Measurements from ENCODE around the gene PAQR4. TPM values are rescaled to one million over a fixed set of nuclear protein-coding genes. Genes with fewer than 3 reads are reported as not detected.

PAQR4 gene
- total RNA-seq, 1 donor from 2014 or later, result 49.9 TPM

DNA sequence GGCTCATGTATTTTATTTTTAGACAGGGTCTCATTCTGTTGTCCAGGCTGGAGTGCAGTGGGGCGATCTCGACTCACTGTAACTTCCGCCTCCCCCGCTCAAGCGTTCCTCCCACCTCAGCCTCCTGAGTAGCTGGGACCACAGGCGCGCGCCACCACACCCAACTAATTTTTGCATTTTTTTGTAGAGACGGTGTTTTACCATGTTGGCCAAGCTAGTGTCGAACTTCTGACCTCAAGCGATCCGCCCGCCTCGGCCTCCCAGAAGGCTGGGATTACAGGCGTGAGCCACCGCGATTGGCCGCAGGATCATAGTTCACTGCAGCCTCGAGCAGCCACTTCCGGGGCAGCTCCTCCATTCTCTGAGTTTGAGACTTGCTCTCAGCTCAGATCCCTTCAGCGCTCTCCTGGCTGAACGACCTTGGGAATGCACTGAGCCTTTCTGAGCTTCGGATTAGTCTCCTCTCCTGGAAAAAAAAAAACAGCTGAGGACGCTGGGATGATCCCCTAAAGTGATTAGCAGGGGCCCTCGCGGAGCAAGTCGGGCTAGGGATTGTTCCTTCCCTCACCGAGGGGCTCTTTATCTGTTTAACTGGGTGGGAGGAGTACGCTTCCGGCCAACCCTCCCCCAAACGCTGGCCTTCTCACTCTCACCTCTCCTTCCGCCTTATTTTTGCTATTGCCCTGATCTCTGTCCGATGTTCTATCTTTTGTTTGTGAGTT, 12.2 kb downstream of the PAQR4 start:
- H3K27ac Mint-ChIP-seq, result peak overlapping the region; percentile 82
- H3K27me3 Mint-ChIP-seq (ENCODE audit: low read depth), result no peaks in the 10 kb centered on the region
- peak overlapping the region; percentile 90 for H3K4me3 Mint-ChIP-seq (ENCODE audit: low read depth)
- H3K36me3 Mint-ChIP-seq (ENCODE audit: low read depth), result peaks cover 14% of the 10 kb centered on the region
- intact Hi-C loops (cut with micrococcal nuclease), result loop anchor here (5.0 kb wide), 1 partner anchor 41 kb away; the partner anchor contains the start of genes HCFC1R1, THOC6 and TNFRSF12A
- no peak for DNase-seq (ENCODE audit: low spot score)
- peaks cover 9% of the 10 kb centered on the region for H3K4me1 Mint-ChIP-seq (ENCODE audit: low read depth)
- no peaks in the 10 kb centered on the region for H3K9me3 Mint-ChIP-seq

DNA sequence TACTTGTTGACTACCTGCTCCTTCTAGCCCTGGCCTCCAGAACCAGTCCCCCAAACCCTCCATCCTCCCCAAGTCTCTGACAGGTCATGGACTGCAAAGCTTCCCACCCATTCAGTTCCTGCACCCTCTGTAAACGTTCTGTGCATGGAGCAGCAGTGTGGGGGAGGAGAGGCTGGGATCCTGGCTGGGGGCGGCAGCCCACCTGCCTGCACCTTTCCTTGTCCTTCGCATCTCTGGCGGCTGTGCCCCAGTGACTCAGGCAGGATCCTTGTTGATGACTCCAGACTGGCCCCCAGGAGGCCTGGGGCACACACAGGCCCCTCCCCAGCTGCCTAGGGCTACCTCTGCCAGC, 12.7 kb downstream of the PAQR4 start:
- intact Hi-C loops (cut with micrococcal nuclease), result loop anchor here (2.0 to 5.0 kb wide), 2 partner anchors 13 to 40 kb away; partner anchors contain the start of genes HCFC1R1, PAQR4, THOC6 and TNFRSF12A
- Mint-ChIP-seq H3K27ac (peak overlapping the region; percentile 45), H3K36me3 (ENCODE audit: low read depth) (peaks cover 12% of the 10 kb centered on the region)

GRCh38 chr16:2982402-2982801, 13.3 kb downstream of the PAQR4 start:
- peak overlapping the region; percentile 0 for H3K4me3 Mint-ChIP-seq (ENCODE audit: low read depth)
- no peak overlapping the region for H3K27ac Mint-ChIP-seq
- no peak for DNase-seq (ENCODE audit: low spot score)
- H3K27me3 Mint-ChIP-seq (ENCODE audit: low read depth), result no peaks in the 10 kb centered on the region
- H3K9me3 Mint-ChIP-seq, result no peaks in the 10 kb centered on the region
- intact Hi-C loops (cut with micrococcal nuclease), result loop anchor here (2.0 to 5.0 kb wide), 2 partner anchors 14 to 40 kb away; partner anchors contain the start of genes HCFC1R1, PAQR4, THOC6 and TNFRSF12A
- H3K4me1 Mint-ChIP-seq (ENCODE audit: low read depth), result peaks cover 9% of the 10 kb centered on the region
- H3K36me3 Mint-ChIP-seq (ENCODE audit: low read depth), result peaks cover 8% of the 10 kb centered on the region

More for the DNA sequence above, 12.7 kb downstream of the PAQR4 start:
- no peak for DNase-seq (ENCODE audit: low spot score)
- H3K9me3 Mint-ChIP-seq, result no peaks in the 10 kb centered on the region
- peak overlapping the region; percentile 90 for H3K4me3 Mint-ChIP-seq (ENCODE audit: low read depth)
- peaks cover 9% of the 10 kb centered on the region for H3K4me1 Mint-ChIP-seq (ENCODE audit: low read depth)
- no peaks in the 10 kb centered on the region for H3K27me3 Mint-ChIP-seq (ENCODE audit: low read depth)

GRCh38 chr16:2983706-2984136, 14.6 kb downstream of the PAQR4 start:
- intact Hi-C loops (cut with micrococcal nuclease), result loop anchor here (2.0 to 5.0 kb wide), 2 partner anchors 15 to 39 kb away; partner anchors contain the start of genes HCFC1R1, PAQR4, THOC6 and TNFRSF12A
- peaks cover 3% of the 10 kb centered on the region for H3K36me3 Mint-ChIP-seq (ENCODE audit: low read depth)
- H3K27me3 Mint-ChIP-seq (ENCODE audit: low read depth), result no peaks in the 10 kb centered on the region
- H3K9me3 Mint-ChIP-seq, result no peaks in the 10 kb centered on the region
- peaks cover 9% of the 10 kb centered on the region for H3K4me1 Mint-ChIP-seq (ENCODE audit: low read depth)
- peak; percentile 60 for DNase-seq (ENCODE audit: low spot score)
- H3K4me3 Mint-ChIP-seq (ENCODE audit: low read depth), result peak overlapping the region; percentile 26
- H3K27ac Mint-ChIP-seq, result no peak overlapping the region

- Mint-ChIP-seq H3K27me3 (ENCODE audit: low read depth) (peaks cover 2% of the 10 kb centered on the region), H3K4me3 (ENCODE audit: low read depth) (no peak overlapping the region), H3K36me3 (ENCODE audit: low read depth) (no peaks in the 10 kb centered on the region), H3K9me3 (no peaks in the 10 kb centered on the region), H3K27ac (no peak overlapping the region), H3K4me1 (ENCODE audit: low read depth) (peaks cover 9% of the 10 kb centered on the region)
- intact Hi-C loops (cut with micrococcal nuclease), result no loop called here
- DNase-seq (ENCODE audit: low spot score), result no peak
Observed at GRCh38 chr16:2985462-2985861, 16.3 kb downstream of the PAQR4 start.

- H3K27ac Mint-ChIP-seq, result no peak overlapping the region
- H3K4me3 Mint-ChIP-seq (ENCODE audit: low read depth), result no peak overlapping the region
- intact Hi-C loops (cut with micrococcal nuclease), result no loop called here
- no peaks in the 10 kb centered on the region for H3K36me3 Mint-ChIP-seq (ENCODE audit: low read depth)
- DNase-seq (ENCODE audit: low spot score), result no peak
- H3K4me1 Mint-ChIP-seq (ENCODE audit: low read depth), result peaks cover 9% of the 10 kb centered on the region
- H3K9me3 Mint-ChIP-seq, result no peaks in the 10 kb centered on the region
- peaks cover 2% of the 10 kb centered on the region for H3K27me3 Mint-ChIP-seq (ENCODE audit: low read depth)
Observed at GRCh38 chr16:2985893-2986355, 16.8 kb downstream of the PAQR4 start.

DNA sequence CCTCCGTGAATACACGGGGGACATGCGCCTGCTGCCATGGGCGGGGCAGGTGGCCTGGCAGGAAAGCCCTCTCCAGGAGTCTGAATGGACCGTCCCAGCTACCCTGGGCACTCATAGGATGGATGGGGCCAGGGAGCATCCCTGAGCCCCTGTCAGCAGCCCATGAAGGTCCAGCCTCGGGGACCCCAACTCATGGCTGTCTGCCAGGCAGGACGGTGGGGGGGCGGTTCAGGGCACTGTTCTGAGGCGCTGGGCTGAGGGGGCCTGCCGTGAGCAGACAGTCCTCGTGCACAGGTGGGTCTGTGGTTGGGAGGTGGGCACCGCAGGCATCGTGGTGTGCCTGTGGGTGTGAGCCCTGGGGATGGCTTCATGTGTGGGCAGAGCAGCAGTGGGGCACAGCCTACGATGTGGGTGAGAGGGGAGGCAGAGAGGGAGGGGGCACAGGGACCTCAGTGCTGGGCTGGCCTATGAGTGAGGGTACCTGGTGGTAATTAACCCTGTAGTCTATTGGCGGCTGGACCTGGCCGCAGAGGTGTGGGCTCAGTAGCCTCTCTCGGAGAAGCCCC, 17.6 kb downstream of the PAQR4 start:
- no peak for DNase-seq (ENCODE audit: low spot score)
- Mint-ChIP-seq H3K27me3 (ENCODE audit: low read depth) (peaks cover 2% of the 10 kb centered on the region), H3K27ac (no peak overlapping the region), H3K9me3 (no peaks in the 10 kb centered on the region), H3K36me3 (ENCODE audit: low read depth) (no peaks in the 10 kb centered on the region), H3K4me1 (ENCODE audit: low read depth) (peaks cover 5% of the 10 kb centered on the region), H3K4me3 (ENCODE audit: low read depth) (no peak overlapping the region)
- intact Hi-C loops (cut with micrococcal nuclease), result no loop called here

- no peak for DNase-seq (ENCODE audit: low spot score)
- peaks cover 2% of the 10 kb centered on the region for H3K27me3 Mint-ChIP-seq (ENCODE audit: low read depth)
- no peaks in the 10 kb centered on the region for H3K9me3 Mint-ChIP-seq
- no peaks in the 10 kb centered on the region for H3K36me3 Mint-ChIP-seq (ENCODE audit: low read depth)
- no peak overlapping the region for H3K27ac Mint-ChIP-seq
- no peak overlapping the region for H3K4me3 Mint-ChIP-seq (ENCODE audit: low read depth)
- H3K4me1 Mint-ChIP-seq (ENCODE audit: low read depth), result peaks cover 1% of the 10 kb centered on the region
- intact Hi-C loops (cut with micrococcal nuclease), result no loop called here
Observed at GRCh38 chr16:2987286-2987685, 18.1 kb downstream of the PAQR4 start.

DNA sequence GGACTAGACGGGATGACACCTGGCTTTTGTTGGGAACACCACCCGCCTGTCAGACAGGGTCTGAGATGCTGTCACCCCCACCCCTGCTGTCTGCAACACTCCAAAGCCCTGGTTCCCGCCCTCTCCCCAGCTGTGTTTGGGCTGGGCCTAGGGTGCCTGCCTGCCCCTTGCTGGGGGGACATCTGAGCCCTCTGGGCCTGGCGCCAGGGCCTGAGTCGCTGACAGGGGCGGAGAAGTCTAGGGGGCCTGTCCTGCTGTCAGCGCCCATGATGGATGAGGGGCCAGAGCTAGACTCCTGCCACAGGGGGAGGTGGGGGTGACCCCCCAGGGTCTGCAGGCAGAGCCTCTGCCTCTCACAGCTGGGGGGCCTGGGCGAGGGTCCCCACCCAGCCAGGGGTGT, 18.7 kb downstream of the PAQR4 start:
- peaks cover 2% of the 10 kb centered on the region for H3K27me3 Mint-ChIP-seq (ENCODE audit: low read depth)
- H3K9me3 Mint-ChIP-seq, result no peaks in the 10 kb centered on the region
- no peak overlapping the region for H3K27ac Mint-ChIP-seq
- intact Hi-C loops (cut with micrococcal nuclease), result no loop called here
- no peak overlapping the region for H3K4me3 Mint-ChIP-seq (ENCODE audit: low read depth)
- DNase-seq (ENCODE audit: low spot score), result no peak
- H3K4me1 Mint-ChIP-seq (ENCODE audit: low read depth), result no peaks in the 10 kb centered on the region
- no peaks in the 10 kb centered on the region for H3K36me3 Mint-ChIP-seq (ENCODE audit: low read depth)

GRCh38 chr16:2988590-2989099, 19.5 kb downstream of the PAQR4 start:
- no peaks in the 10 kb centered on the region for H3K36me3 Mint-ChIP-seq (ENCODE audit: low read depth)
- DNase-seq (ENCODE audit: low spot score), result no peak
- no peaks in the 10 kb centered on the region for H3K9me3 Mint-ChIP-seq
- no peak overlapping the region for H3K27ac Mint-ChIP-seq
- H3K27me3 Mint-ChIP-seq (ENCODE audit: low read depth), result peaks cover 2% of the 10 kb centered on the region
- H3K4me1 Mint-ChIP-seq (ENCODE audit: low read depth), result no peaks in the 10 kb centered on the region
- intact Hi-C loops (cut with micrococcal nuclease), result no loop called here
- no peak overlapping the region for H3K4me3 Mint-ChIP-seq (ENCODE audit: low read depth)

- no peaks in the 10 kb centered on the region for H3K36me3 Mint-ChIP-seq (ENCODE audit: low read depth)
- H3K4me1 Mint-ChIP-seq (ENCODE audit: low read depth), result no peaks in the 10 kb centered on the region
- intact Hi-C loops (cut with micrococcal nuclease), result no loop called here
- no peak for DNase-seq (ENCODE audit: low spot score)
- peaks cover 2% of the 10 kb centered on the region for H3K27me3 Mint-ChIP-seq (ENCODE audit: low read depth)
- no peak overlapping the region for H3K27ac Mint-ChIP-seq
- H3K4me3 Mint-ChIP-seq (ENCODE audit: low read depth), result no peak overlapping the region
- H3K9me3 Mint-ChIP-seq, result no peaks in the 10 kb centered on the region
Observed at GRCh38 chr16:2990891-2991290, 21.7 kb downstream of the PAQR4 start.

DNA sequence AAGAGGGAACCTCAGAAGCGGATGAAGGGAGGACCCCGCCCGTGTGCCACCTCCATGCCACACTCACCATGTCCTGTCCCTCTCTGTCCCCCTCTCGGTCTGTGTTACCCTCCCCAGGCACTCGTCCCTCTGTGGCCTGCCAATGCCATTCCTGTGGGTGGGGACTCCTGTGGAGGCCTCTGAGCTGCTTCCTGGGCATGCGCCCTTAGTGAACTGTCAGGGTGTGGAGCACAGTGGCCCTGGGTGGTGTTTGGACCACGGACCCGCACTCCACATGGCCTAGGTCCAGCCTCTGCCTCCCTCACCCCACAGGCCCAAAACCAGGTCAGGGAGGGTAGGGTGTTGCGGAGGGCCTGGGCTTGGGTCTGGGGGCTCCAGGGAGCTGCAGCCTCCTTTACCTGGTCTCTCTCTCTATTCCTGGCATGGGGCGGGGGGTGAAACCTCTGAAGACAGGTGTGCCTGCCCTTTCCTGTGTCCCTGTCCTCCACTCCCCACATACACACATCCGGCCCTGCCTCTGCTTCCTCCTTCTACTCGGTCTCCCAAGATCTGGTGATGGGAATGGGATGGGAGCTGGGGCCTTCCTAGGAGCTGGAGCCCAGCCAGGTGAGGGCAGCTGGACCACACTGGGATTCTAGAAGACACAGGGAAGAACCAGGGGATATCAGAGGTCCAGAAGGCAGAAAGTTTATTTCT, 22.6 kb downstream of the PAQR4 start:
- Mint-ChIP-seq H3K36me3 (ENCODE audit: low read depth) (no peaks in the 10 kb centered on the region), H3K4me1 (ENCODE audit: low read depth) (no peaks in the 10 kb centered on the region), H3K9me3 (no peaks in the 10 kb centered on the region), H3K4me3 (ENCODE audit: low read depth) (no peak overlapping the region), H3K27ac (no peak overlapping the region), H3K27me3 (ENCODE audit: low read depth) (peaks cover 2% of the 10 kb centered on the region)
- no peak for DNase-seq (ENCODE audit: low spot score)
- intact Hi-C loops (cut with micrococcal nuclease), result no loop called here

All from activated T-helper 2 cell treated with anti-CD3 and anti-CD28 coated beads, Interferon-gamma antibody, Interleukin-2, Interleukin-4, amounts not matched to agents 10 μg/mL and 5 μg/mL and 100 μg/mL, durations not matched to agents 14 hours and 24 hours and 36 hours (primary cell).